ENCODE measurements around the gene LHFPL6.

DNA sequence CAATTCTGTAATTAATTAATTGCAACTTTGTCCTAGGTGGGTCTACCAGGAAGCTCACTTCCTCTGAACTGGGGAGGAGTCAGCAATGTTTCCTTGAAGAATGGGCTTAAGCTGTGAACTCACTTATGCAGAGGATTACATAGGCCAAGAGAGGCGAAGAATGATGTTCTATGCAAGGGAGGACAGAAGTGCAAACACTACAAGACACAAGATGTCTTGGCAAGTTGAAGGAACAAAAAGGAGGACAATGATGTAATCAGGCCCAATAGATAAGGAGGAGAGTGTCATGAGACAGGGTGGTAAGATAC is 275.9 kb downstream of the LHFPL6 start:
- TF ChIP-seq, protein P1, sequence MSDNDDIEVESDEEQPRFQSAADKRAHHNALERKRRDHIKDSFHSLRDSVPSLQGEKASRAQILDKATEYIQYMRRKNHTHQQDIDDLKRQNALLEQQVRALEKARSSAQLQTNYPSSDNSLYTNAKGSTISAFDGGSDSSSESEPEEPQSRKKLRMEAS (IDR thresholded peaks at IDR 0.05): no peak
- TF ChIP-seq EGR1 (IDR thresholded peaks at IDR 0.05): no peak
- TF ChIP-seq TEAD4 (IDR thresholded peaks at IDR 0.05): no peak
- TF ChIP-seq RAD21 (IDR thresholded peaks at IDR 0.05; ENCODE audit: low read depth): no peak
- TF ChIP-seq EP300 (IDR thresholded peaks at IDR 0.05; ENCODE audit: borderline replicate concordance): no peak
- TF ChIP-seq CEBPB (IDR thresholded peaks at IDR 0.05): no peak
- no peak for TF ChIP-seq YY1 (IDR thresholded peaks at IDR 0.05; ENCODE audit: low read depth)
- TF ChIP-seq, protein P2, sequence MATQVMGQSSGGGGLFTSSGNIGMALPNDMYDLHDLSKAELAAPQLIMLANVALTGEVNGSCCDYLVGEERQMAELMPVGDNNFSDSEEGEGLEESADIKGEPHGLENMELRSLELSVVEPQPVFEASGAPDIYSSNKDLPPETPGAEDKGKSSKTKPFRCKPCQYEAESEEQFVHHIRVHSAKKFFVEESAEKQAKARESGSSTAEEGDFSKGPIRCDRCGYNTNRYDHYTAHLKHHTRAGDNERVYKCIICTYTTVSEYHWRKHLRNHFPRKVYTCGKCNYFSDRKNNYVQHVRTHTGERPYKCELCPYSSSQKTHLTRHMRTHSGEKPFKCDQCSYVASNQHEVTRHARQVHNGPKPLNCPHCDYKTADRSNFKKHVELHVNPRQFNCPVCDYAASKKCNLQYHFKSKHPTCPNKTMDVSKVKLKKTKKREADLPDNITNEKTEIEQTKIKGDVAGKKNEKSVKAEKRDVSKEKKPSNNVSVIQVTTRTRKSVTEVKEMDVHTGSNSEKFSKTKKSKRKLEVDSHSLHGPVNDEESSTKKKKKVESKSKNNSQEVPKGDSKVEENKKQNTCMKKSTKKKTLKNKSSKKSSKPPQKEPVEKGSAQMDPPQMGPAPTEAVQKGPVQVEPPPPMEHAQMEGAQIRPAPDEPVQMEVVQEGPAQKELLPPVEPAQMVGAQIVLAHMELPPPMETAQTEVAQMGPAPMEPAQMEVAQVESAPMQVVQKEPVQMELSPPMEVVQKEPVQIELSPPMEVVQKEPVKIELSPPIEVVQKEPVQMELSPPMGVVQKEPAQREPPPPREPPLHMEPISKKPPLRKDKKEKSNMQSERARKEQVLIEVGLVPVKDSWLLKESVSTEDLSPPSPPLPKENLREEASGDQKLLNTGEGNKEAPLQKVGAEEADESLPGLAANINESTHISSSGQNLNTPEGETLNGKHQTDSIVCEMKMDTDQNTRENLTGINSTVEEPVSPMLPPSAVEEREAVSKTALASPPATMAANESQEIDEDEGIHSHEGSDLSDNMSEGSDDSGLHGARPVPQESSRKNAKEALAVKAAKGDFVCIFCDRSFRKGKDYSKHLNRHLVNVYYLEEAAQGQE (IDR thresholded peaks at IDR 0.05; ENCODE audit: low read depth): no peak
- TF ChIP-seq TCF12 (IDR thresholded peaks at IDR 0.05; ENCODE audit: low read depth): no peak
- no peak for TF ChIP-seq CREB1 (IDR thresholded peaks at IDR 0.05; ENCODE audit: low read depth)
- TF ChIP-seq NFIC (IDR thresholded peaks at IDR 0.05): no peak
- TF ChIP-seq TAF1 (IDR thresholded peaks at IDR 0.05; ENCODE audit: low read depth): no peak
